Measurements from ENCODE around the gene GALC. TPM values are rescaled to one million over a fixed set of nuclear protein-coding genes. Genes with fewer than 3 reads are reported as not detected.
A peak's percentile ranks its signal among the peaks of the same experiment; 100 is the strongest.

The GALC gene
- total RNA-seq, 2 donors from 2014 or later: 20.8 to 21.8 TPM

DNA sequence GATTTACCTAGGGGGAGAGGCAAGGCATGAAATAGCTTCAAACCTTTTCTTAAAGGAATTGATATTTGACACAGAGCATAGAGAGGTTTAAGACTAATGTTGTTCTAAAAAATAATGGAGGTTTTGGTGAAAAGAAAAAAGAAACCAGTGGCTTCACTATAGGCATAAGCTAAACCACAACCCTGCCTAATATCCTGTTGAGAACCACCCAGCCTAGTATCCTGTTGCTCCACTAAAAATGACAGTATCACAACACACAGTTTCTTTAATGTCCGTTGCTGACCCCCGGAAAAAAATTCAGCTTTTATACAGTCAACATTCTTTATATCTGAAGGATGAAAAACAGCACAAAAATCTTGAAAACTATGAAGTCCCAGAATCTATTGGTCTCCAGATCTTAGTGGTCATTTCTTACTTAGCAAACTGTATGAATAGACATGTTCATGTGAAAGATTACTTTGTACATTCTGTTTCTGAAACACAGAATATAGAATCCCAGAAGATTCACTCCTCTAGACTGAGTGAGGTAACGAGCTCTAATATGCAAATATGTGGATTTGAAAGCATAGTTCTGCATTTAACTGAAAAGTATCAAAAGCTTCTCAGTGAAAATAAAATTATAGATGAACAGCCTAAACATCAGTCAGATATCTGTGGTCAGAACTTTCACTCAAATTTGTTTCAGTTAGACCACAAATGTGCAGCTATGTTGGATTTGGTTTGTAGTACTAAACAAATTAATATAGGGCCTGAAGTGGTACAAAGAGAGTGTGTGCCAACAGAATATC, 40.5 kb downstream of the GALC start:
- H3K4me3 ChIP-seq: no peak overlapping the region
- H3K36me3 ChIP-seq: peaks cover 12% of the 10 kb centered on the region
- H3K9me3 ChIP-seq: no peaks in the 10 kb centered on the region
- no peak for DNase-seq (ENCODE audit: low spot score)
- H3K4me1 ChIP-seq: no peaks in the 10 kb centered on the region
- no peak for TF ChIP-seq CTCF (IDR thresholded peaks at IDR 0.05)
- no peak overlapping the region for H3K27ac ChIP-seq
- H3K27me3 ChIP-seq: no peaks in the 10 kb centered on the region

DNA sequence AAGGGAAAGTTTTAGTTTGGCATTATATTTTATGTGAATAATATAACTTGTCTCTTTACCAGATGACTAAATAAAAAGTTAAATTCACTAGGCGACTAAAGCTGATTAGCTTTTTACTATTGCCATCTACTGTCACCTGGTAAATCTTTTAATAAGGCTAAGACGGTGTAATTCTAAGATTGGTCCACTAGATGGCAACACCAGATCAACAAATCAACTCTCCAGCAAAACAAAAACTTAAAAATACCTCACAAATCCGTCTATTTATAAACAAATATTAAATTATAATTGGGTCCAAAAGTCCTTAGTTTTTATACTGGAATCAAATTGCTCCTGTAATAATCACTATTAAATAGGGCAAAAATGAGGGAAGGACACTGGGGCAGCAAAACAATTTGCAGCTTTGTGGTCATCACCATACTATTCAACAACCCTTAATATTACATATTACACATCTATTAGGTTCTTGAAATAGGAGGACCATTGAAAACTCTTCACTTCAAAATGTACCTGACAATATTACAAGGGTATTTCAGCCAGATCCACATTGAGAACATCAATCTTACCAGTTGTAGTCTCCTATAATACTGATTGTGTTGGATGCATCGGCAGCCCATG, 47.9 kb downstream of the GALC start:
- no peaks in the 10 kb centered on the region for H3K9me3 ChIP-seq
- H3K4me1 ChIP-seq: no peaks in the 10 kb centered on the region
- TF ChIP-seq CTCF (IDR thresholded peaks at IDR 0.05): peak; percentile 37 to 70
- no peak overlapping the region for H3K4me3 ChIP-seq
- no peak overlapping the region for H3K27ac ChIP-seq
- H3K27me3 ChIP-seq: no peaks in the 10 kb centered on the region
- no peak for DNase-seq (ENCODE audit: low spot score)
- peaks cover 29% of the 10 kb centered on the region for H3K36me3 ChIP-seq

- Histone ChIP-seq H3K27me3 (no peaks in the 10 kb centered on the region), H3K36me3 (peaks cover 23% of the 10 kb centered on the region), H3K4me3 (no peak overlapping the region), H3K27ac (no peak overlapping the region), H3K9me3 (no peaks in the 10 kb centered on the region), H3K4me1 (no peaks in the 10 kb centered on the region)
- TF ChIP-seq CTCF (IDR thresholded peaks at IDR 0.05): no peak
- no peak for DNase-seq (ENCODE audit: low spot score)
Measured at GRCh38 chr14:87940894-87941293, 52.1 kb downstream of the GALC start.

DNA sequence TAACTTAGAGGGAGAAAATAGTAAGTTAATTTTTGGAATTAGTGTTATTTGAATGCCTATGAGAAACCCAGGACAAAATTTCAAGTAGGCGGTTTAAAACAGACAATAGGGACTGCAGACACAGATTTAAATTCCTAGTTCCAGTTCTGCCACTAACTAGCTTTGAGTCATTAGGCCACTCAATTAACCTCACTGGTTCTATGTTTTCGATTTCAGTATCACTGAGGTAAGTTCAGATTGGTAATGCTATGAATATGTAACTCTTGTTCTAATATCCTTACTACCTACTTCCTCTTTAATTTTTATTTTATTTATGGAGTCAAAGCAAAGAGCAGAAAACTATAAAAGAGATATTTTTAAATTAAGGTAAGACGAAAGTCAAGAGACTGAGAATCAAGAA, 52.6 kb downstream of the GALC start:
- no peak for TF ChIP-seq CTCF (IDR thresholded peaks at IDR 0.05)
- no peaks in the 10 kb centered on the region for H3K4me1 ChIP-seq
- H3K36me3 ChIP-seq: peaks cover 23% of the 10 kb centered on the region

DNA sequence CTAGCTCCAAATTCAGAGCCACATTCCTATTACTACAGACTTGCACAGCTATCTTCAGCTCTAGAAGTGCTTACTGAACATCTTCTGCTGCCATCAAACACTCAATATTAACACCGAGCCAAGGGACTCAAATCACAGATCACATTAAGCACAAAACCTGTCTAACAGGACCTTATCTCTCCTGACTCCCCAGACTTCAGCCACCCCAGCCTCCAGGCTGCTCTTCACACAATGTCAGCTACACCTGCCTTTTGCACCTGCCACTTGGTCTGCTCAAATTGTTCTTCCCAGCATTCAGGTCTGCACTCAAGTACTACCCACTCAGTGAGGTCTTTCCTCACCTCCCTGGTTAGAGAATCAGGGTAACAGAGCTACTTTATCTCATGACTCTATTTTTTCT, 57.1 kb downstream of the GALC start:
- Histone ChIP-seq H3K4me3 (no peak overlapping the region), H3K9me3 (no peaks in the 10 kb centered on the region), H3K4me1 (no peaks in the 10 kb centered on the region), H3K36me3 (peaks cover 22% of the 10 kb centered on the region), H3K27me3 (no peaks in the 10 kb centered on the region), H3K27ac (no peak overlapping the region)
- no peak for DNase-seq (ENCODE audit: low spot score)
- TF ChIP-seq CTCF (IDR thresholded peaks at IDR 0.05): no peak

More for the DNA sequence above, 52.6 kb downstream of the GALC start:
- no peaks in the 10 kb centered on the region for H3K27me3 ChIP-seq
- DNase-seq (ENCODE audit: low spot score): no peak
- H3K9me3 ChIP-seq: no peaks in the 10 kb centered on the region
- no peak overlapping the region for H3K27ac ChIP-seq
- no peak overlapping the region for H3K4me3 ChIP-seq

Measured in right atrium auricular region (tissue), 2 donors.